HG02870 (cell line): ENCODE data around the gene OLIG1.

ENCODE experiments used
- ATAC-seq: cut with Tn5 transposase; IDR thresholded peaks from one replicate; pipeline ENCODE4 v1.9.1; 2021; ENCODE audit warnings: mild to moderate bottlenecking, moderate library complexity; ENCODE audit not compliant: unreplicated experiment

The OLIG1 gene, protein sequence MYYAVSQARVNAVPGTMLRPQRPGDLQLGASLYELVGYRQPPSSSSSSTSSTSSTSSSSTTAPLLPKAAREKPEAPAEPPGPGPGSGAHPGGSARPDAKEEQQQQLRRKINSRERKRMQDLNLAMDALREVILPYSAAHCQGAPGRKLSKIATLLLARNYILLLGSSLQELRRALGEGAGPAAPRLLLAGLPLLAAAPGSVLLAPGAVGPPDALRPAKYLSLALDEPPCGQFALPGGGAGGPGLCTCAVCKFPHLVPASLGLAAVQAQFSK

DNA sequence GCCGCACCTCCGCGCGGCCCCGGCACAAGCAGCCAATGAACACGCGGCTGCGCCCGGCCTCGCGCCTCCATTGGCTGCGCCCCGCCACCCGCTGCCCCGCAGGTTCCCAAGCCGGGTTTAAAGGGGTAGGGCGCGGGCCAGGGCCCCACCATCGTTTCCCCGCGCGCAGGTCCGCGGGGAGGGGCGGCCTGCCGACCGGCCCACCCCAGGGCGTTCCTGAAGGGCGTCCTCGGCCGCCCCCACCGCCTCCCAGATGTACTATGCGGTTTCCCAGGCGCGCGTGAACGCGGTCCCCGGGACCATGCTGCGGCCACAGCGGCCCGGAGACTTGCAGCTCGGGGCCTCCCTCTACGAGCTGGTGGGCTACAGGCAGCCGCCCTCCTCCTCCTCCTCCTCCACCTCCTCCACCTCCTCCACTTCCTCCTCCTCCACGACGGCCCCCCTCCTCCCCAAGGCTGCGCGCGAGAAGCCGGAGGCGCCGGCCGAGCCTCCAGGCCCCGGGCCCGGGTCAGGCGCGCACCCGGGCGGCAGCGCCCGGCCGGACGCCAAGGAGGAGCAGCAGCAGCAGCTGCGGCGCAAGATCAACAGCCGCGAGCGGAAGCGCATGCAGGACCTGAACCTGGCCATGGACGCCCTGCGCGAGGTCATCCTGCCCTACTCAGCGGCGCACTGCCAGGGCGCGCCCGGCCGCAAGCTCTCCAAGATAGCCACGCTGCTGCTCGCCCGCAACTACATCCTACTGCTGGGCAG, at the start of gene OLIG1:
Gene OLIG1 (plus strand): TSS at position 148 of the 750 bp plus-strand sequence. CDS start 106 bp downstream, at position 254.
- ATAC-seq: no peak

DNA sequence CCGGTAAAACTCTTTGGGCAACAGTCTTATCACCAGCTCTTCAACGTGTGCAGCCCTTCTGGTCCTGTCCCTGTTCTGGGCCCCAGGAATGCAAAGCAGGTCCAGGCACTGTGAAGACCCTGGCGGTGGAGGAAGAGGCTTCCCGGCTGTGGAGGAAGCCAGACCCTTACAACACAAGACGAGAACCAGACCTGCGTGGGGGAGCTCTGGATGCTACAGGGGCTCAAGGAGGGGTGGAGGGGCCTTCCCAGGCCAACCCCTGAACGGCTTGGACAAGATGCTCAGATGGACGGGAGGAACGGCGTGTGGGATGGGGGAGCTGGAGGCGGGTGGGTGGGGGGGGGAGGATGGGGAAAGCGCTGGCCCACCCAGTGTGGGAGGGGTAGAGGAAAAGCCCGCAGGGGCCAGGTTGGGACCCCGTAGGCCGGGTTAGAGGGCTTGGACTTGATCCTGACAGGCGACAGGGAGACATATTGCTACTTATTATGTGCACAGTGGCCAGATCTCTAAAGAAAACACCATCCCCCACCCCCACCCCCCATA, 49.3 kb upstream of the OLIG1 start:
- no peak for ATAC-seq

DNA sequence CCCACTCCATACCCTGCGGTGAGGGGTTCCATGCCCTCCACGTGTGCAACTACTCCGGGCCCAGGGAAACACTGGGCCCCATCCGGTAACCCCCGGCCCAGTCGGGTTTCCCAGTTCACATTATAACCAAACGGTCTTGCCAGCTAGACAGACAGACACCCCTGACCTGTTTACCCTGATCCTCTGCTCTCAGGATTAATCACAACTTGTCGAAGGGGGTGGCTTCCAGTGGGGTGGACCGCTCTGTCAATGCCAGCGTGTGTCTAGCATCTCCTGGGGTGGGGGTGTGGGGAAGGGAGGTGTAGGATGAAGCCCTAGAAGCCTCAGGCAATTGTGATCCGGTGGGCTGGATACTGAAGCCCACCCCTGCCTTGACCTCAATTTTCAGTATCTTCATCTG, 48.8 kb upstream of the OLIG1 start:
- no peak for ATAC-seq

DNA sequence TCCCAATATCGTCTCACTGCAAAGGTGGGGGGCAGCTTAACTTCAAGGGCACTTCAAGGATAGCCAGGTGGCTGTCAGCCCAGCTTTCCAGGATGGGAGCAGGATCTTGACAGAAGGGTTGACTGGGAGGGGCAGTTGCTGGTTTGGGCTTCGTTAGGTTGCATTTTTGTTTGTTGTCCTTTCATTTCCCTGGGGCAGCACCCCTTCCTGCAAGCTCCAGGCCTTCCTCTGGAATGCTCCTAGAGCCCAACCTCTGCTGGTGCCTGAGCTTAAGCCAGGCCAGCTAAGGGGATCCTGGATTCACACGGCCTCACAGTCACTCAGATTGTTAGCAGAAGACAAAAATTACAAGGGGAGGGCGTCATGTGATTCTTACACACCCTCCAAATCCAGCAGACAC, 48.3 kb upstream of the OLIG1 start:
- ATAC-seq: no peak

DNA sequence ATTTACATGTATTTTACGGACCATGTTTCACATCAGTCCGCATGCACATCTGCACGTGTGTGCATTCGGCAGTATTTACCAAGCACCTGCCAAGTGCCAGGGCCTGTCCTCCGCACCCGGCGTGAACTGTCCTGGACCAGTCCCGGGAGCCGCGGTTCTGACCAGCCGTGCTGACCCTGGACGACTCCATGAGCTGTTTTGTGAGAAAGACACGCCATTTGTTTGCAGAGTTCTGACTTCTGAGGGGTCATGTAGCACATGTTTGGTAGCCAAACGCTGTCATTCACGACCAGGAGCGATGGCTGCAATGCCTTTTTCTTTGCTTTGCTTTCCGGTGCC, 47.5 kb upstream of the OLIG1 start:
- no peak for ATAC-seq

DNA sequence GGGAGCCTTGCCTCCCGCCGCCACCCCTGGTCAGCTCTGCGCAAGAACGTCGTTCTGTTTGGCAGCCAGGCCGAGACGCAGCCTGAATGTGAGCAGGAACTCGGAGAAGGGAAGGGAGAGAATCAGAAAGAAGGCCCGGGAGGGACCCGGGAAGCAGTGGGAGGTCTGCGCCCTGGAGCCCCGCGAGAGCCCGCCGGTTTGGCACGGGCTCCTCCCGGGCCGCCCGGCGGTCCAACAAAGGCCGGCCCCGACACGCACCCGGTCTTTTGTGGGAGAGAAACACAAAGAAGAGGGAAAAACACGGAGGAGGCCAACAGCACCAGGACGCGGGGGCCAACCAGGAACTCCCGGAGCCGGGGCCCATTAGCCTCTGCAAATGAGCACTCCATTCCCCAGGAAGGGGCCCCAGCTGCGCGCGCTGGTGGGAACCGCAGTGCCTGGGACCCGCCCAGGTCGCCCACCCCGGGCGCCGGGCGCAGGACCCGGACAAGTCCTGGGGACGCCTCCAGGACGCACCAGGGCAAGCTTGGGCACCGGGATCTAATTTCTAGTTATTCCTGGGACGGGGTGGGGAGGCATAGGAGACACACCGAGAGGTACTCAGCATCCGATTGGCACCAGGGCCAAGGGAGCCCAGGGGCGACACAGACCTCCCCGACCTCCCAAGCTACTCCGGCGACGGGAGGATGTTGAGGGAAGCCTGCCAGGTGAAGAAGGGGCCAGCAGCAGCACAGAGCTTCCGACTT, 46.9 kb upstream of the OLIG1 start:
- ATAC-seq: no peak

DNA sequence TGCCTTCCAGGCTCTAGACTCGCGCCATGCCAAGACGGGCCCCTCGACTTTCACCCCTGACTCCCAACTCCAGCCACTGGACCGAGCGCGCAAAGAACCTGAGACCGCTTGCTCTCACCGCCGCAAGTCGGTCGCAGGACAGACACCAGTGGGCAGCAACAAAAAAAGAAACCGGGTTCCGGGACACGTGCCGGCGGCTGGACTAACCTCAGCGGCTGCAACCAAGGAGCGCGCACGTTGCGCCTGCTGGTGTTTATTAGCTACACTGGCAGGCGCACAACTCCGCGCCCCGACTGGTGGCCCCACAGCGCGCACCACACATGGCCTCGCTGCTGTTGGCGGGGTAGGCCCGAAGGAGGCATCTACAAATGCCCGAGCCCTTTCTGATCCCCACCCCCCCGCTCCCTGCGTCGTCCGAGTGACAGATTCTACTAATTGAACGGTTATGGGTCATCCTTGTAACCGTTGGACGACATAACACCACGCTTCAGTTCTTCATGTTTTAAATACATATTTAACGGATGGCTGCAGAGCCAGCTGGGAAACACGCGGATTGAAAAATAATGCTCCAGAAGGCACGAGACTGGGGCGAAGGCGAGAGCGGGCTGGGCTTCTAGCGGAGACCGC, 46.3 kb upstream of the OLIG1 start:
- ATAC-seq: no peak

DNA sequence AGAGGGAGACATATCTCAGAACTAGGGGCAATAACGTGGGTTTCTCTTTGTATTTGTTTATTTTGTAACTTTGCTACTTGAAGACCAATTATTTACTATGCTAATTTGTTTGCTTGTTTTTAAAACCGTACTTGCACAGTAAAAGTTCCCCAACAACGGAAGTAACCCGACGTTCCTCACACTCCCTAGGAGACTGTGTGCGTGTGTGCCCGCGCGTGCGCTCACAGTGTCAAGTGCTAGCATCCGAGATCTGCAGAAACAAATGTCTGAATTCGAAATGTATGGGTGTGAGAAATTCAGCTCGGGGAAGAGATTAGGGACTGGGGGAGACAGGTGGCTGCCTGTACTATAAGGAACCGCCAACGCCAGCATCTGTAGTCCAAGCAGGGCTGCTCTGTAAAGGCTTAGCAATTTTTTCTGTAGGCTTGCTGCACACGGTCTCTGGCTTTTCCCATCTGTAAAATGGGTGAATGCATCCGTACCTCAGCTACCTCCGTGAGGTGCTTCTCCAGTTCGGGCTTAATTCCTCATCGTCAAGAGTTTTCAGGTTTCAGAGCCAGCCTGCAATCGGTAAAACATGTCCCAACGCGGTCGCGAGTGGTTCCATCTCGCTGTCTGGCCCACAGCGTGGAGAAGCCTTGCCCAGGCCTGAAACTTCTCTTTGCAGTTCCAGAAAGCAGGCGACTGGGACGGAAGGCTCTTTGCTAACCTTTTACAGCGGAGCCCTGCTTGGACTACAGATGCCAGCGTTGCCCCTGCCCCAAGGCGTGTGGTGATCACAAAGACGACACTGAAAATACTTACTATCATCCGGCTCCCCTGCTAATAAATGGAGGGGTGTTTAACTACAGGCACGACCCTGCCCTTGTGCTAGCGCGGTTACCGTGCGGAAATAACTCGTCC, 45.5 kb upstream of the OLIG1 start:
- no peak for ATAC-seq

DNA sequence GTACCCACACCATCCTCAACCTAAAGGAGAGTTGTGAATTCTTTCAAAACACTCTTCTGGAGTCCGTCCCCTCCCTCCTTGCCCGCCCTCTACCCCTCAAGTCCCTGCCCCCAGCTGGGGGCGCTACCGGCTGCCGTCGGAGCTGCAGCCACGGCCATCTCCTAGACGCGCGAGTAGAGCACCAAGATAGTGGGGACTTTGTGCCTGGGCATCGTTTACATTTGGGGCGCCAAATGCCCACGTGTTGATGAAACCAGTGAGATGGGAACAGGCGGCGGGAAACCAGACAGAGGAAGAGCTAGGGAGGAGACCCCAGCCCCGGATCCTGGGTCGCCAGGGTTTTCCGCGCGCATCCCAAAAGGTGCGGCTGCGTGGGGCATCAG, 44.8 kb upstream of the OLIG1 start:
- no peak for ATAC-seq

DNA sequence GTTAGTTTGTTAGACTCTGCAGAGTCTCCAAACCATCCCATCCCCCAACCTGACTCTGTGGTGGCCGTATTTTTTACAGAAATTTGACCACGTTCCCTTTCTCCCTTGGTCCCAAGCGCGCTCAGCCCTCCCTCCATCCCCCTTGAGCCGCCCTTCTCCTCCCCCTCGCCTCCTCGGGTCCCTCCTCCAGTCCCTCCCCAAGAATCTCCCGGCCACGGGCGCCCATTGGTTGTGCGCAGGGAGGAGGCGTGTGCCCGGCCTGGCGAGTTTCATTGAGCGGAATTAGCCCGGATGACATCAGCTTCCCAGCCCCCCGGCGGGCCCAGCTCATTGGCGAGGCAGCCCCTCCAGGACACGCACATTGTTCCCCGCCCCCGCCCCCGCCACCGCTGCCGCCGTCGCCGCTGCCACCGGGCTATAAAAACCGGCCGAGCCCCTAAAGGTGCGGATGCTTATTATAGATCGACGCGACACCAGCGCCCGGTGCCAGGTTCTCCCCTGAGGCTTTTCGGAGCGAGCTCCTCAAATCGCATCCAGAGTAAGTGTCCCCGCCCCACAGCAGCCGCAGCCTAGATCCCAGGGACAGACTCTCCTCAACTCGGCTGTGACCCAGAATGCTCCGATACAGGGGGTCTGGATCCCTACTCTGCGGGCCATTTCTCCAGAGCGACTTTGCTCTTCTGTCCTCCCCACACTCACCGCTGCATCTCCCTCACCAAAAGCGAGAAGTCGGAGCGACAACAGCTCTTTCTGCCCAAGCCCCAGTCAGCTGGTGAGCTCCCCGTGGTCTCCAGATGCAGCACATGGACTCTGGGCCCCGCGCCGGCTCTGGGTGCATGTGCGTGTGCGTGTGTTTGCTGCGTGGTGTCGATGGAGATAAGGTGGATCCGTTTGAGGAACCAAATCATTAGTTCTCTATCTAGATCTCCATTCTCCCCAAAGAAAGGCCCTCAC, 44.2 kb upstream of the OLIG1 start, which contains the start of gene OLIG2:
Gene OLIG2 (plus strand): TSS at position 447 of the 954 bp plus-strand sequence. CDS start 928 bp downstream, outside the sequence.
- ATAC-seq: no peak

DNA sequence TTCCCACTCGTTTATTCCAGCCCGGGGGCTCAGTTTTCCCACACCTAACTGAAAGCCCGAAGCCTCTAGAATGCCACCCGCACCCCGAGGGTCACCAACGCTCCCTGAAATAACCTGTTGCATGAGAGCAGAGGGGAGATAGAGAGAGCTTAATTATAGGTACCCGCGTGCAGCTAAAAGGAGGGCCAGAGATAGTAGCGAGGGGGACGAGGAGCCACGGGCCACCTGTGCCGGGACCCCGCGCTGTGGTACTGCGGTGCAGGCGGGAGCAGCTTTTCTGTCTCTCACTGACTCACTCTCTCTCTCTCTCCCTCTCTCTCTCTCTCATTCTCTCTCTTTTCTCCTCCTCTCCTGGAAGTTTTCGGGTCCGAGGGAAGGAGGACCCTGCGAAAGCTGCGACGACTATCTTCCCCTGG, 43.5 kb upstream of the OLIG1 start:
- no peak for ATAC-seq

DNA sequence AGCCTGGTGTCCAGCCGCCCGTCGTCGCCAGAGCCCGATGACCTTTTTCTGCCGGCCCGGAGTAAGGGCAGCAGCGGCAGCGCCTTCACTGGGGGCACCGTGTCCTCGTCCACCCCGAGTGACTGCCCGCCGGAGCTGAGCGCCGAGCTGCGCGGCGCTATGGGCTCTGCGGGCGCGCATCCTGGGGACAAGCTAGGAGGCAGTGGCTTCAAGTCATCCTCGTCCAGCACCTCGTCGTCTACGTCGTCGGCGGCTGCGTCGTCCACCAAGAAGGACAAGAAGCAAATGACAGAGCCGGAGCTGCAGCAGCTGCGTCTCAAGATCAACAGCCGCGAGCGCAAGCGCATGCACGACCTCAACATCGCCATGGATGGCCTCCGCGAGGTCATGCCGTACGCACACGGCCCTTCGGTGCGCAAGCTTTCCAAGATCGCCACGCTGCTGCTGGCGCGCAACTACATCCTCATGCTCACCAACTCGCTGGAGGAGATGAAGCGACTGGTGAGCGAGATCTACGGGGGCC, 43.0 kb upstream of the OLIG1 start:
- no peak for ATAC-seq

DNA sequence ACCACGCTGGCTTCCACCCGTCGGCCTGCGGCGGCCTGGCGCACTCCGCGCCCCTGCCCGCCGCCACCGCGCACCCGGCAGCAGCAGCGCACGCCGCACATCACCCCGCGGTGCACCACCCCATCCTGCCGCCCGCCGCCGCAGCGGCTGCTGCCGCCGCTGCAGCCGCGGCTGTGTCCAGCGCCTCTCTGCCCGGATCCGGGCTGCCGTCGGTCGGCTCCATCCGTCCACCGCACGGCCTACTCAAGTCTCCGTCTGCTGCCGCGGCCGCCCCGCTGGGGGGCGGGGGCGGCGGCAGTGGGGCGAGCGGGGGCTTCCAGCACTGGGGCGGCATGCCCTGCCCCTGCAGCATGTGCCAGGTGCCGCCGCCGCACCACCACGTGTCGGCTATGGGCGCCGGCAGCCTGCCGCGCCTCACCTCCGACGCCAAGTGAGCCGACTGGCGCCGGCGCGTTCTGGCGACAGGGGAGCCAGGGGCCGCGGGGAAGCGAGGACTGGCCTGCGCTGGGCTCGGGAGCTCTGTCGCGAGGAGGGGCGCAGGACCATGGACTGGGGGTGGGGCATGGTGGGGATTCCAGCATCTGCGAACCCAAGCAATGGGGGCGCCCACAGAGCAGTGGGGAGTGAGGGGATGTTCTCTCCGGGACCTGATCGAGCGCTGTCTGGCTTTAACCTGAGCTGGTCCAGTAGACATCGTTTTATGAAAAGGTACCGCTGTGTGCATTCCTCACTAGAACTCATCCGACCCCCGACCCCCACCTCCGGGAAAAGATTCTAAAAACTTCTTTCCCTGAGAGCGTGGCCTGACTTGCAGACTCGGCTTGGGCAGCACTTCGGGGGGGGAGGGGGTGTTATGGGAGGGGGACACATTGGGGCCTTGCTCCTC, 42.3 kb upstream of the OLIG1 start:
- ATAC-seq: no peak

DNA sequence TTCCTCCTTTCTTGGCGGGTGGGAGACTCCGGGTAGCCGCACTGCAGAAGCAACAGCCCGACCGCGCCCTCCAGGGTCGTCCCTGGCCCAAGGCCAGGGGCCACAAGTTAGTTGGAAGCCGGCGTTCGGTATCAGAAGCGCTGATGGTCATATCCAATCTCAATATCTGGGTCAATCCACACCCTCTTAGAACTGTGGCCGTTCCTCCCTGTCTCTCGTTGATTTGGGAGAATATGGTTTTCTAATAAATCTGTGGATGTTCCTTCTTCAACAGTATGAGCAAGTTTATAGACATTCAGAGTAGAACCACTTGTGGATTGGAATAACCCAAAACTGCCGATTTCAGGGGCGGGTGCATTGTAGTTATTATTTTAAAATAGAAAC, 41.7 kb upstream of the OLIG1 start:
- ATAC-seq: no peak

DNA sequence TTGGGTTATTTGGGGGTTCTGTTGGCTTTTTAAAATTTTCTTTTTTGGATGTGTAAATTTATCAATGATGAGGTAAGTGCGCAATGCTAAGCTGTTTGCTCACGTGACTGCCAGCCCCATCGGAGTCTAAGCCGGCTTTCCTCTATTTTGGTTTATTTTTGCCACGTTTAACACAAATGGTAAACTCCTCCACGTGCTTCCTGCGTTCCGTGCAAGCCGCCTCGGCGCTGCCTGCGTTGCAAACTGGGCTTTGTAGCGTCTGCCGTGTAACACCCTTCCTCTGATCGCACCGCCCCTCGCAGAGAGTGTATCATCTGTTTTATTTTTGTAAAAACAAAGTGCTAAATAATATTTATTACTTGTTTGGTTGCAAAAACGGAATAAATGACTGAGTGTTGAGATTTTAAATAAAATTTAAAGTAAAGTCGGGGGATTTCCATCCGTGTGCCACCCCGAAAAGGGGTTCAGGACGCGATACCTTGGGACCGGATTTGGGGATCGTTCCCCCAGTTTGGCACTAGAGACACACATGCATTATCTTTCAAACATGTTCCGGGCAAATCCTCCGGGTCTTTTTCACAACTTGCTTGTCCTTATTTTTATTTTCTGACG, 41.1 kb upstream of the OLIG1 start:
- no peak for ATAC-seq

DNA sequence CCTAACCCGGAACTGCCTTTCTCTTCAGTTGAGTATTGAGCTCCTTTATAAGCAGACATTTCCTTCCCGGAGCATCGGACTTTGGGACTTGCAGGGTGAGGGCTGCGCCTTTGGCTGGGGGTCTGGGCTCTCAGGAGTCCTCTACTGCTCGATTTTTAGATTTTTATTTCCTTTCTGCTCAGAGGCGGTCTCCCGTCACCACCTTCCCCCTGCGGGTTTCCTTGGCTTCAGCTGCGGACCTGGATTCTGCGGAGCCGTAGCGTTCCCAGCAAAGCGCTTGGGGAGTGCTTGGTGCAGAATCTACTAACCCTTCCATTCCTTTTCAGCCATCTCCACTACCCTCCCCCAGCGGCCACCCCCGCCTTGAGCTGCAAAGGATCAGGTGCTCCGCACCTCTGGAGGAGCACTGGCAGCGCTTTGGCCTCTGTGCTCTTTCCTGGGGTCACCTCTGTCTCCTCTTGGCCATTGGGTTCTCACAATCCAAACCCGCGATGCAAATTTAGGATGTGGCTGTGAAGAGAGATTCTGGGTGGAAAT, 40.5 kb upstream of the OLIG1 start:
- no peak for ATAC-seq

DNA sequence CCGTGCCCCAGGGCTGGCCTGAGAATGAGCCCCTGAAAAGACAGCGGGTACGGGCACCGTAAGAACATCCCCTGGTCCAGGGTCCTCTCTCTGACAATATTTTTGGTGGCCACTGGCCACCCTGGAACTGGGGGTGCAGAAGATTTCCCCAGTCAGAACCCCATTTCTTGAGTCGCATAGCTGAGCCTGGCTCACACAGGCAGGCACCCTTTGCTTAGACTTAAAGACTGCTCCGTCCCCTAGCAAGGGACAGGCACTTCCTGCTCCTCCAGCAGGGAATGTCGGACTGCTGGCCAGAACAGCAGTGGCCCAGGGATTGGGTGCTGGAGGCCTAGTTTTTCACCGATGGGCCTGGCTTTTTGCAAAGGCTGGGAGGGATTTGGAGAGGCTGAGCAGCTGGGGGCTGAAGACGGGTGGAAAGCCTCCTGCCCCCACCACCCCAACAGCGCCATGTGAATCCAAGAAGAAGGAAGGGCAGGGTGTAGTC, 39.9 kb upstream of the OLIG1 start:
- no peak for ATAC-seq
